Keratinocyte (primary cell): Measurements from ENCODE around the gene ATF4. TPM values are rescaled to one million over a fixed set of nuclear protein-coding genes. Genes with fewer than 3 reads are reported as not detected.

Experiments used
- DNase-seq: peaks from one replicate; pipeline ENCODE4 v3.0.0-alpha.2; 2011; ENCODE audit warnings: low read depth, missing footprints, low spot score
- FAIRE-seq: peaks from 2 replicates; lab custom pipeline; 2011; peaks lifted over from hg19 to GRCh38; lab: Jason Lieb, UNC
- H2AFZ ChIP-seq: 2 replicates; pipeline ENCODE4 v1.6.0; 2012; ENCODE audit warnings: low read length, control low read depth, inconsistent platforms; ENCODE audit not compliant: control insufficient read depth
- H3K27ac ChIP-seq: 2 replicates; pipeline ENCODE4 v1.5.1; 2011; ENCODE audit warnings: low read length; ENCODE audit not compliant: control insufficient read depth, insufficient read depth
- H3K27me3 ChIP-seq: 3 replicates; pipeline ENCODE4 v1.6.0; 2011; ENCODE audit warnings: low read length; ENCODE audit not compliant: control insufficient read depth, insufficient read depth; ENCODE audit errors: extremely low read depth
- H3K36me3 ChIP-seq, 2 experiments: 2 replicates in 1 of 2; 3 replicates in 1 of 2; pipeline ENCODE4 v1.5.1; 2011; ENCODE audit warnings: low read length in 2 of 2, mild to moderate bottlenecking in 1 of 2; ENCODE audit not compliant: control insufficient read depth in 2 of 2, insufficient read depth in 2 of 2; ENCODE audit errors: extremely low read depth in 1 of 2
- H3K4me1 ChIP-seq: 3 replicates; pipeline ENCODE4 v1.5.1; 2011; ENCODE audit warnings: low read length; ENCODE audit not compliant: control insufficient read depth, insufficient read depth; ENCODE audit errors: extremely low read depth
- H3K4me2 ChIP-seq: 3 replicates; pipeline ENCODE4 v1.6.0; 2011; ENCODE audit warnings: low read depth, low read length; ENCODE audit not compliant: control insufficient read depth, insufficient read depth; ENCODE audit errors: extremely low read depth
- H3K4me3 ChIP-seq, 3 experiments: fragments of 200-600 bp in 1 of 3; sonication (generic) in 1 of 3; 2 replicates in 2 of 3; 3 replicates in 1 of 3; pipeline ENCODE4 v1.5.1; 2011 to 2016; ENCODE audit warnings: low read length in 3 of 3, mild to moderate bottlenecking in 3 of 3, control low read depth in 2 of 3, inconsistent platforms in 1 of 3, low read depth in 1 of 3, mixed read lengths in 1 of 3, mixed run types in 1 of 3, moderate library complexity in 1 of 3; ENCODE audit not compliant: control insufficient read depth in 2 of 3, insufficient read depth in 2 of 3; ENCODE audit errors: extremely low read depth in 1 of 3
- H3K79me2 ChIP-seq: 2 replicates; pipeline ENCODE4 v1.6.0; 2012; ENCODE audit warnings: low read length; ENCODE audit not compliant: control insufficient read depth, insufficient read depth
- H3K9ac ChIP-seq: 3 replicates; pipeline ENCODE4 v1.6.0; 2011; ENCODE audit warnings: low read length; ENCODE audit not compliant: control insufficient read depth, insufficient read depth; ENCODE audit errors: extremely low read depth
- H3K9me1 ChIP-seq: 3 replicates; pipeline ENCODE4 v1.6.0; 2011; ENCODE audit warnings: low read length; ENCODE audit not compliant: control insufficient read depth, insufficient read depth; ENCODE audit errors: extremely low read depth
- H3K9me3 ChIP-seq: 2 replicates; pipeline ENCODE4 v1.5.1; 2012; ENCODE audit warnings: low read depth, low read length; ENCODE audit not compliant: control insufficient read depth
- H4K20me1 ChIP-seq: 3 replicates; pipeline ENCODE4 v1.6.0; 2011; ENCODE audit warnings: low read length; ENCODE audit not compliant: control insufficient read depth, insufficient read depth; ENCODE audit errors: extremely low read depth
- EZH2 ChIP-seq: IDR thresholded peaks from one replicate; pipeline ENCODE4 v1.6.1; 2012; ENCODE audit warnings: inconsistent platforms, mild to moderate bottlenecking, low read length, moderate library complexity
- dilution Hi-C: fragments of 300-500 bp; cut with MboI; formaldehyde crosslinking; loops from one replicate; pipeline ENCODE4 v1.7.0; 2020; ENCODE audit warnings: low sequenced_read_pairs; ENCODE audit not compliant: extremely low pct_ligation_motif_present
- polyA plus RNA-seq, 5 experiments: library from polyadenylated mRNA; depleted of rRNA in 3 of 5; stranded (reverse) in 3 of 5; stranded (forward) in 1 of 5; unstranded in 1 of 5; fragments of >200 nt; gene quantifications; 1 replicate in 1 of 5; 2 replicates in 3 of 5; 3 replicates in 1 of 5; pipeline versions ENCODE4 v1.2.1 to v1.2.3, GENCODE V29; 2011 to 2012; ENCODE audit warnings: missing spikeins in 2 of 5, low read depth in 1 of 5, low replicate concordance in 1 of 5
- TF ChIP-seq, protein P1 (sequence below), 3 experiments: IDR thresholded peaks in 1 of 3; conservative IDR thresholded peaks in 1 of 3; optimal IDR thresholded peaks in 1 of 3; 2 replicates in 2 of 3; 3 replicates in 1 of 3; pipeline versions ENCODE3 to v1.5.1; 2011; ENCODE audit warnings: low read length in 3 of 3, mild to moderate bottlenecking in 3 of 3, moderate library complexity in 2 of 3, control low read depth in 1 of 3, inconsistent platforms in 1 of 3; ENCODE audit not compliant: insufficient read depth in 2 of 3; ENCODE audit errors: extremely low read depth in 1 of 3

Gene ATF4
- polyA plus RNA-seq, 1 donor (not counting 4 experiments of a cell fraction or from before 2014, with no cell fraction given): 629 TPM

DNA sequence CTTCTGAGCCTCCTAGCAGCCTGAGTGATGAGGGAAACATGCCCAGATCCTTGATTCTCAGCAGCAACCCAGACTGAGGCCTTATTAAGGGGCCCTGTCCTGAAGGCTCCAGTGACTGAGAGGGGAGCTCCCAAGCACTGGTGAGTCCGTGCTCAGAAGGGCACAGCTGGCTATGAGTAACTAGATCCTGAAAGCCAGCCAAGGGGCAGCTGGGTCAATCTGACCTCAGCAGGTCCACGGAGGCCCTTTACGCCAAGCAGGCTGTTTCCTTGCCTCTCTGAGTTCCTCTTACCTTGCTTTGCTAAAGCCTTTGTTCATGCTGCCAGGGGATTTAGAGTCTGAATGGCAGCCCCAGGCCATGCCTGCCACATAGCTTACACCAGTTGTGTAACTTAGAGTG, 37.6 kb upstream of the ATF4 start:
- H3K79me2 ChIP-seq: no peaks in the 10 kb centered on the region
- H3K9me3 ChIP-seq: no peaks in the 10 kb centered on the region
- DNase-seq (no peak), FAIRE-seq (no peak)
- H3K36me3 ChIP-seq: no peaks in the 10 kb centered on the region
- no peaks in the 10 kb centered on the region for H3K4me1 ChIP-seq
- H2AFZ ChIP-seq: no peak overlapping the region
- no peaks in the 10 kb centered on the region for H4K20me1 ChIP-seq
- no peak for TF ChIP-seq EZH2
- TF ChIP-seq, protein P1, sequence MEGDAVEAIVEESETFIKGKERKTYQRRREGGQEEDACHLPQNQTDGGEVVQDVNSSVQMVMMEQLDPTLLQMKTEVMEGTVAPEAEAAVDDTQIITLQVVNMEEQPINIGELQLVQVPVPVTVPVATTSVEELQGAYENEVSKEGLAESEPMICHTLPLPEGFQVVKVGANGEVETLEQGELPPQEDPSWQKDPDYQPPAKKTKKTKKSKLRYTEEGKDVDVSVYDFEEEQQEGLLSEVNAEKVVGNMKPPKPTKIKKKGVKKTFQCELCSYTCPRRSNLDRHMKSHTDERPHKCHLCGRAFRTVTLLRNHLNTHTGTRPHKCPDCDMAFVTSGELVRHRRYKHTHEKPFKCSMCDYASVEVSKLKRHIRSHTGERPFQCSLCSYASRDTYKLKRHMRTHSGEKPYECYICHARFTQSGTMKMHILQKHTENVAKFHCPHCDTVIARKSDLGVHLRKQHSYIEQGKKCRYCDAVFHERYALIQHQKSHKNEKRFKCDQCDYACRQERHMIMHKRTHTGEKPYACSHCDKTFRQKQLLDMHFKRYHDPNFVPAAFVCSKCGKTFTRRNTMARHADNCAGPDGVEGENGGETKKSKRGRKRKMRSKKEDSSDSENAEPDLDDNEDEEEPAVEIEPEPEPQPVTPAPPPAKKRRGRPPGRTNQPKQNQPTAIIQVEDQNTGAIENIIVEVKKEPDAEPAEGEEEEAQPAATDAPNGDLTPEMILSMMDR (optimal IDR thresholded peaks at IDR 0.05 in 1 of 3, IDR thresholded peaks at IDR 0.05 in 1 of 3, conservative IDR thresholded peaks at IDR 0.05 in 1 of 3; ENCODE audit: extremely low read depth in 1 of 3, insufficient read depth in 2 of 3, low read length in 3 of 3): no peak
- dilution Hi-C loops: no loop called here
- H3K4me2 ChIP-seq: no peak overlapping the region
- H3K27ac ChIP-seq: no peak overlapping the region
- H3K4me3 ChIP-seq: no peak overlapping the region
- no peak overlapping the region for H3K9ac ChIP-seq
- H3K9me1 ChIP-seq: no peaks in the 10 kb centered on the region
- no peaks in the 10 kb centered on the region for H3K27me3 ChIP-seq

DNA sequence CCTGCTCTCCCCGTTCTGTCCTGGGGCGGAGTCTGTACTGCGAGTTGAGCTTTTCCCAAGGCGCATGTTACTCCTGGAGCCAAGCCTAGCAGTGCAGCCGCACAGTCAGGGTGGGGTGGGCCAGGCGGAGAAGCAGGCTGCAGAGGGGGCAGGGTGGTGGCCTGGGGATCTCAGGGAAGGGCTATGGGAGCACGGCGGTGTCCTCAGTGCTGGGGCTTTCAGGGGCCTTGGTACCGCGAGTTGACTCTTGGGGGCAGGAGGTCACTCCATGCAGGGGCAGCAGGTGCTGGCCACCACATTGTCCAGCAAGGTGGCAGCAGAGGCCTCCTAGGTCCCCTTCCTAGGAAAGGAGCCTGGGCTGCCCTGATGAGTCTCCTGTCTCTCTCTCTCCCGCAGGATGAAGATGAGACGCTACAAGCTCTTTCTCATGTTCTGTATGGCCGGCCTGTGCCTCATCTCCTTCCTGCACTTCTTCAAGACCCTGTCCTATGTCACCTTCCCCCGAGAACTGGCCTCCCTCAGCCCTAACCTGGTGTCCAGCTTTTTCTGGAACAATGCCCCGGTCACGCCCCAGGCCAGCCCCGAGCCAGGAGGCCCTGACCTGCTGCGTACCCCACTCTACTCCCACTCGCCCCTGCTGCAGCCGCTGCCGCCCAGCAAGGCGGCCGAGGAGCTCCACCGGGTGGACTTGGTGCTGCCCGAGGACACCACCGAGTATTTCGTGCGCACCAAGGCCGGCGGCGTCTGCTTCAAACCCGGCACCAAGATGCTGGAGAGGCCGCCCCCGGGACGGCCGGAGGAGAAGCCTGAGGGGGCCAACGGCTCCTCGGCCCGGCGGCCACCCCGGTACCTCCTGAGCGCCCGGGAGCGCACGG, 33.2 kb upstream of the ATF4 start:
- Histone ChIP-seq H3K4me1 (no peaks in the 10 kb centered on the region), H3K79me2 (no peaks in the 10 kb centered on the region), H4K20me1 (no peaks in the 10 kb centered on the region), H3K4me2 (no peak overlapping the region), H3K36me3 (no peaks in the 10 kb centered on the region), H3K9ac (no peak overlapping the region), H2AFZ (no peak overlapping the region), H3K27me3 (no peaks in the 10 kb centered on the region), H3K27ac (no peak overlapping the region), H3K4me3 (no peak overlapping the region), H3K9me1 (no peaks in the 10 kb centered on the region), H3K9me3 (no peaks in the 10 kb centered on the region)
- no peak for FAIRE-seq
- no peak for DNase-seq
- dilution Hi-C loops: no loop called here
- no peak for TF ChIP-seq EZH2
- TF ChIP-seq, protein P1 (optimal IDR thresholded peaks at IDR 0.05 in 1 of 3, IDR thresholded peaks at IDR 0.05 in 1 of 3, conservative IDR thresholded peaks at IDR 0.05 in 1 of 3; ENCODE audit: extremely low read depth in 1 of 3, insufficient read depth in 2 of 3, low read length in 3 of 3): no peak
